Osteocyte (in vitro differentiated cells): Measurements from ENCODE around the gene DPF3. TPM values are rescaled to one million over a fixed set of nuclear protein-coding genes. Genes with fewer than 3 reads are reported as not detected.

Experiments used
- DNase-seq: peaks from one replicate; pipeline ENCODE4 v3.0.0; 2021; ENCODE audit warnings: mixed read lengths; ENCODE audit not compliant: unreplicated experiment; ENCODE audit errors: extremely low spot score
- H3K27ac Mint-ChIP-seq: one replicate; pipeline ENCODE4 v1.8.0; 2021; ENCODE audit warnings: mild to moderate bottlenecking, mixed read lengths; ENCODE audit not compliant: unreplicated experiment
- H3K27me3 Mint-ChIP-seq: one replicate; pipeline ENCODE4 v1.8.0; 2021; ENCODE audit warnings: mixed read lengths; ENCODE audit not compliant: unreplicated experiment
- H3K36me3 Mint-ChIP-seq: one replicate; pipeline ENCODE4 v1.8.0; 2021; ENCODE audit warnings: mixed read lengths; ENCODE audit not compliant: unreplicated experiment
- H3K4me1 Mint-ChIP-seq: one replicate; pipeline ENCODE4 v1.8.0; 2021; ENCODE audit warnings: mixed read lengths; ENCODE audit not compliant: unreplicated experiment
- H3K4me3 Mint-ChIP-seq: one replicate; pipeline ENCODE4 v1.8.0; 2021; ENCODE audit warnings: mild to moderate bottlenecking, moderate library complexity, mixed read lengths; ENCODE audit not compliant: unreplicated experiment
- H3K9me3 Mint-ChIP-seq: one replicate; pipeline ENCODE4 v1.8.0; 2021; ENCODE audit warnings: mixed read lengths; ENCODE audit not compliant: unreplicated experiment
- CTCF ChIP-seq: fragments of 200-600 bp; sonication (generic); IDR thresholded peaks from 2 replicates; pipeline ENCODE4 v1.5.0; 2021; ENCODE audit warnings: antibody characterized with exemption, mild to moderate bottlenecking, moderate library complexity
- total RNA-seq: library from RNA; stranded (reverse); gene quantifications from 2 replicates; pipeline ENCODE4 v1.2.1, GENCODE V29; 2021

DPF3 gene
- total RNA-seq, 1 donor from 2014 or later: 5.8 TPM

- H3K27me3 Mint-ChIP-seq: no peaks in the 10 kb centered on the region
- no peak overlapping the region for H3K4me3 Mint-ChIP-seq
- H3K36me3 Mint-ChIP-seq: no peaks in the 10 kb centered on the region
- peaks cover 8% of the 10 kb centered on the region for H3K4me1 Mint-ChIP-seq
- no peak for DNase-seq
- no peaks in the 10 kb centered on the region for H3K9me3 Mint-ChIP-seq
- no peak for TF ChIP-seq CTCF
- H3K27ac Mint-ChIP-seq: no peak overlapping the region
Observed at GRCh38 chr14:72737560-72737943, 156.3 kb downstream of the DPF3 start.

GRCh38 chr14:72736786-72737559 is 156.9 kb downstream of the DPF3 start:
- H3K4me3 Mint-ChIP-seq: no peak overlapping the region
- H3K4me1 Mint-ChIP-seq: peaks cover 8% of the 10 kb centered on the region
- H3K27me3 Mint-ChIP-seq: no peaks in the 10 kb centered on the region
- no peak for DNase-seq
- no peaks in the 10 kb centered on the region for H3K9me3 Mint-ChIP-seq
- no peak overlapping the region for H3K27ac Mint-ChIP-seq
- H3K36me3 Mint-ChIP-seq: no peaks in the 10 kb centered on the region
- no peak for TF ChIP-seq CTCF

- no peaks in the 10 kb centered on the region for H3K36me3 Mint-ChIP-seq
- H3K4me1 Mint-ChIP-seq: peaks cover 8% of the 10 kb centered on the region
- no peak for TF ChIP-seq CTCF
- H3K27me3 Mint-ChIP-seq: no peaks in the 10 kb centered on the region
- H3K27ac Mint-ChIP-seq: no peak overlapping the region
- no peak overlapping the region for H3K4me3 Mint-ChIP-seq
- no peak for DNase-seq
- no peaks in the 10 kb centered on the region for H3K9me3 Mint-ChIP-seq
Observed at GRCh38 chr14:72736308-72736707, 157.6 kb downstream of the DPF3 start.

- no peak overlapping the region for H3K27ac Mint-ChIP-seq
Observed at GRCh38 chr14:72732022-72732780, 161.7 kb downstream of the DPF3 start.

More at GRCh38 chr14:72732022-72732780, 161.7 kb downstream of the DPF3 start:
- H3K27me3 Mint-ChIP-seq: no peaks in the 10 kb centered on the region
- H3K36me3 Mint-ChIP-seq: peaks cover 2% of the 10 kb centered on the region
- peaks cover 10% of the 10 kb centered on the region for H3K4me1 Mint-ChIP-seq
- no peak overlapping the region for H3K4me3 Mint-ChIP-seq
- no peak for DNase-seq
- H3K9me3 Mint-ChIP-seq: no peaks in the 10 kb centered on the region
- TF ChIP-seq CTCF: no peak
